HepG2 (cell line): ENCODE data around the gene SNAI3. TPM values are rescaled to one million over a fixed set of nuclear protein-coding genes. Genes with fewer than 3 reads are reported as not detected.

ENCODE experiments used
- BCL6 ChIP-seq: IDR thresholded peaks from 2 replicates; pipeline ENCODE4 v1.6.1; 2016; ENCODE audit warnings: missing genetic modification reagents, missing compliant biosample characterization
- BRCA1 ChIP-seq: sonication (generic); formaldehyde crosslinking; IDR thresholded peaks from 2 replicates; pipeline ENCODE4 v1.4.0; 2020; ENCODE audit warnings: missing genetic modification reagents
- ESRRA ChIP-seq: sonication (generic); formaldehyde crosslinking; IDR thresholded peaks from 2 replicates; pipeline ENCODE4 v1.5.1; 2020; ENCODE audit warnings: mild to moderate bottlenecking, low read depth, missing genetic modification reagents
- HNRNPK ChIP-seq: fragments of 200-400 bp; formaldehyde crosslinking; IDR thresholded peaks from 2 replicates; pipeline ENCODE4 v1.6.1; 2018; ENCODE audit warnings: low read length, low read depth, moderate library complexity, mild to moderate bottlenecking; ENCODE audit not compliant: poor library complexity, severe bottlenecking
- IKZF1 ChIP-seq: fragments of 450-650 bp; IDR thresholded peaks from 2 replicates; pipeline ENCODE4 v1.7.1; 2016
- KAT8 ChIP-seq: IDR thresholded peaks from 2 replicates; pipeline ENCODE4 v1.6.1; 2016; ENCODE audit warnings: missing genetic modification reagents, missing compliant biosample characterization
- KLF13 ChIP-seq: sonication (generic); formaldehyde crosslinking; IDR thresholded peaks from 2 replicates; pipeline ENCODE4 v1.4.0; 2020; ENCODE audit warnings: mild to moderate bottlenecking, missing genetic modification reagents
- MED8 ChIP-seq: sonication (generic); formaldehyde crosslinking; IDR thresholded peaks from 2 replicates; pipeline ENCODE4 v1.8.1; 2023; ENCODE audit warnings: mild to moderate bottlenecking, missing genetic modification reagents; ENCODE audit not compliant: insufficient replicate concordance
- NR2F6 ChIP-seq, 2 experiments: IDR thresholded peaks; 2 replicates each; pipeline ENCODE4 v1.6.1; 2016; ENCODE audit warnings: antibody characterized with exemption in 1 of 2, mild to moderate bottlenecking in 1 of 2
- RXRA ChIP-seq: sonication (generic); formaldehyde crosslinking; IDR thresholded peaks from 2 replicates; pipeline ENCODE4 v1.5.1; 2020; ENCODE audit warnings: missing genetic modification reagents
- SOX6 ChIP-seq, 2 experiments: fragments of 450-650 bp in 1 of 2; sonication (generic) in 1 of 2; formaldehyde crosslinking in 1 of 2; IDR thresholded peaks; 2 replicates each; pipeline versions ENCODE4 v1.4.0 to v1.6.1; 2017 to 2020; ENCODE audit warnings: antibody characterized with exemption in 1 of 2, mild to moderate bottlenecking in 1 of 2, missing genetic modification reagents in 1 of 2
- ZNF501 ChIP-seq: sonication (generic); formaldehyde crosslinking; IDR thresholded peaks from 2 replicates; pipeline ENCODE4 v1.5.1; 2020; ENCODE audit warnings: mild to moderate bottlenecking, moderate library complexity, missing genetic modification reagents
- ZNF556 ChIP-seq: sonication (generic); formaldehyde crosslinking; IDR thresholded peaks from 2 replicates; pipeline ENCODE4 v1.4.0; 2020; ENCODE audit warnings: mild to moderate bottlenecking, missing genetic modification reagents, borderline replicate concordance
- ZNF792 ChIP-seq: IDR thresholded peaks from 2 replicates; pipeline ENCODE4 v1.6.1; 2016
- ZNF83 ChIP-seq: sonication (generic); formaldehyde crosslinking; IDR thresholded peaks from 2 replicates; pipeline ENCODE4 v1.4.0; 2020; ENCODE audit warnings: missing genetic modification reagents, mild to moderate bottlenecking, borderline replicate concordance
- polyA plus RNA-seq, 8 experiments: library from polyadenylated mRNA; depleted of rRNA in 3 of 8; stranded (reverse) in 7 of 8; unstranded in 1 of 8; fragments of >200 nt; fragmentation: Illumina TruSeq in 4 of 8; extraction: Trizol in 4 of 8; gene quantifications; 2 replicates each; pipeline versions ENCODE4 v1.2.1 to v1.2.3, GENCODE V29; 2011 to 2016; ENCODE audit warnings: low read depth in 4 of 8, missing spikeins in 1 of 8, mixed read lengths in 1 of 8; ENCODE audit not compliant: insufficient read depth in 1 of 8
- total RNA-seq, 5 experiments: library from RNA; depleted of rRNA; stranded (reverse); fragments of >200 nt; fragmentation: Illumina TruSeq; extraction: Trizol; gene quantifications; 2 replicates each; pipeline ENCODE4 v1.2.3, GENCODE V29; 2016; ENCODE audit warnings: low read depth in 1 of 5
- TF ChIP-seq, protein P1 (sequence below): sonication (generic); formaldehyde crosslinking; IDR thresholded peaks from 2 replicates; pipeline ENCODE4 v1.4.0; 2020; ENCODE audit warnings: missing genetic modification reagents
- TF ChIP-seq, protein P2 (sequence below): sonication (generic); formaldehyde crosslinking; IDR thresholded peaks from 2 replicates; pipeline ENCODE4 v1.4.0; 2020; ENCODE audit warnings: missing genetic modification reagents, mild to moderate bottlenecking, borderline replicate concordance
- TF ChIP-seq, protein P3 (sequence below): sonication (generic); formaldehyde crosslinking; IDR thresholded peaks from 2 replicates; pipeline ENCODE4 v1.8.0; 2022; ENCODE audit warnings: missing genetic modification reagents, mild to moderate bottlenecking, inconsistent platforms, borderline replicate concordance
- TF ChIP-seq, protein P4 (sequence below): sonication (generic); formaldehyde crosslinking; IDR thresholded peaks from 2 replicates; pipeline ENCODE4 v1.4.0; 2020; ENCODE audit warnings: missing genetic modification reagents
- TF ChIP-seq, protein P5 (sequence below): sonication (generic); formaldehyde crosslinking; IDR thresholded peaks from 2 replicates; pipeline ENCODE4 v1.4.0; 2020; ENCODE audit warnings: missing genetic modification reagents

The SNAI3 gene
- total and polyA plus RNA-seq, 2 of the 13 experiments (the other 11 are each of a cell fraction or from before 2014, with no cell fraction given) = 0.09 to 0.18 TPM

DNA sequence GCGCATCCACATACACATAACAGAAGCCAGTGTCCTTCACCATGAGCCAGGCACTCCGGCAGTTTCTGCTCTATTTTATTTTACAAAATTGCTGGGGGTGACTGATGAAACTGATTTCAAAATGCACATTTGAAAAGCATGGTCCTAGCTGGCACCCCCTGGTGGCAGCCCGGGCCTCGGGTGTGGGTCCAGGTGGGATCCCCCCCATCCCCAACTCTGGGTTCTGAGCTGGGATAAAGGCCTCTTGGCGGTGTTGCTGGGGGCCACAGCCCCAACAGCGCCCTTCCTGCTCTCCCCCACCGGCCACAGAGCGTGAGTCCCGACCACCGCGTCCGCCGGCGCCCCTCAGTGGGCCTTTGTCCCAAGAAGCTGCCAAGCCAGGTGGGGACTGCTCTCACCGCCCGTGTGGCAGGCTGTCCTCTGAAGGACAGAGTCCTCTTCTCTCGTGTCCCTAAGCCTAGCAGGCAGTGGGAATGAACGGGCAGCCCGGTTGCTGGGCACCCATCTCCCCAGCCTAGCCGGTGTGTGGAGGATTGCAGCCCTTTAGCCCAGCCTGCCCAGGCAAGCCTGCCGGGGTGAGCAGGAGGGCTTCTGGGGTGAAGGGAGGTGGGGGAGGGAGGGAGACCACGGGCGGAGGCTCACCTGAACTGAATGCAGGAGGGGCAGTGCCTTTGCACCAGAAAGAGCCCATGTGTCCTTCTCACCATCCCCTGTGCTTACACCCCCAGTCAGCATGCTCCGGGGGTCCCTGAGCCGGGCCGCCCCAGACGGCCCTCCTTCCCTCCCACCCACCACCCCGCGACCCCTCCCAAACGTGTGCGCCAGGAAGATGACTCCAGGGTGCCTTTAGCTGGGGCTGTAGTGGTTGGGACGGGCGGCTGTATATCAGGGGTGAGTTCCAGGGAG is 898 bp downstream of the SNAI3 start (continued):
- TF ChIP-seq KAT8 (CRISPR knock-in tag) (no peak), SOX6 (IDR thresholded peaks at IDR 0.05) (no peak), SOX6 (CRISPR knock-in tag; IDR thresholded peaks at IDR 0.05) (0 out of 2 replicates have a peak, but pooled peaks have one; percentile 11), ZNF501 (CRISPR knock-in tag) (no peak), HNRNPK (peak; percentile 11), BRCA1 (CRISPR knock-in tag) (no peak), ZNF83 (CRISPR knock-in tag) (0 out of 2 replicates have a peak, but pooled peaks have one; percentile 53), IKZF1 (no peak), BCL6 (CRISPR knock-in tag) (0 out of 2 replicates have a peak, but pooled peaks have one; percentile 12), ZNF556 (CRISPR knock-in tag) (peak; percentile 38; the same call in 1 of the 2 replicates), NR2F6 (IDR thresholded peaks at IDR 0.05) (no peak), NR2F6 (CRISPR knock-in tag; IDR thresholded peaks at IDR 0.05) (no peak), RXRA (CRISPR knock-in tag) (0 out of 2 replicates have a peak, but pooled peaks have one; percentile 28), ZNF792 (CRISPR knock-in tag) (no peak), MED8 (peak; percentile 14), KLF13 (CRISPR knock-in tag) (no peak), ESRRA (CRISPR knock-in tag) (no peak)
- TF ChIP-seq, protein P1, sequence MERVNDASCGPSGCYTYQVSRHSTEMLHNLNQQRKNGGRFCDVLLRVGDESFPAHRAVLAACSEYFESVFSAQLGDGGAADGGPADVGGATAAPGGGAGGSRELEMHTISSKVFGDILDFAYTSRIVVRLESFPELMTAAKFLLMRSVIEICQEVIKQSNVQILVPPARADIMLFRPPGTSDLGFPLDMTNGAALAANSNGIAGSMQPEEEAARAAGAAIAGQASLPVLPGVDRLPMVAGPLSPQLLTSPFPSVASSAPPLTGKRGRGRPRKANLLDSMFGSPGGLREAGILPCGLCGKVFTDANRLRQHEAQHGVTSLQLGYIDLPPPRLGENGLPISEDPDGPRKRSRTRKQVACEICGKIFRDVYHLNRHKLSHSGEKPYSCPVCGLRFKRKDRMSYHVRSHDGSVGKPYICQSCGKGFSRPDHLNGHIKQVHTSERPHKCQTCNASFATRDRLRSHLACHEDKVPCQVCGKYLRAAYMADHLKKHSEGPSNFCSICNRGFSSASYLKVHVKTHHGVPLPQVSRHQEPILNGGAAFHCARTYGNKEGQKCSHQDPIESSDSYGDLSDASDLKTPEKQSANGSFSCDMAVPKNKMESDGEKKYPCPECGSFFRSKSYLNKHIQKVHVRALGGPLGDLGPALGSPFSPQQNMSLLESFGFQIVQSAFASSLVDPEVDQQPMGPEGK (CRISPR knock-in tag) = peak; percentile 66
- TF ChIP-seq, protein P2, sequence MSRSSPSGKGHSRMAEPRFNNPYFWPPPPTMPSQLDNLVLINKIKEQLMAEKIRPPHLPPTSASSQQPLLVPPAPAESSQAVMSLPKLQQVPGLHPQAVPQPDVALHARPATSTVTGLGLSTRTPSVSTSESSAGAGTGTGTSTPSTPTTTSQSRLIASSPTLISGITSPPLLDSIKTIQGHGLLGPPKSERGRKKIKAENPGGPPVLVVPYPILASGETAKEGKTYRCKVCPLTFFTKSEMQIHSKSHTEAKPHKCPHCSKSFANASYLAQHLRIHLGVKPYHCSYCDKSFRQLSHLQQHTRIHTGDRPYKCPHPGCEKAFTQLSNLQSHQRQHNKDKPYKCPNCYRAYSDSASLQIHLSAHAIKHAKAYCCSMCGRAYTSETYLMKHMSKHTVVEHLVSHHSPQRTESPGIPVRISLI (CRISPR knock-in tag) = no peak
- TF ChIP-seq, protein P3, sequence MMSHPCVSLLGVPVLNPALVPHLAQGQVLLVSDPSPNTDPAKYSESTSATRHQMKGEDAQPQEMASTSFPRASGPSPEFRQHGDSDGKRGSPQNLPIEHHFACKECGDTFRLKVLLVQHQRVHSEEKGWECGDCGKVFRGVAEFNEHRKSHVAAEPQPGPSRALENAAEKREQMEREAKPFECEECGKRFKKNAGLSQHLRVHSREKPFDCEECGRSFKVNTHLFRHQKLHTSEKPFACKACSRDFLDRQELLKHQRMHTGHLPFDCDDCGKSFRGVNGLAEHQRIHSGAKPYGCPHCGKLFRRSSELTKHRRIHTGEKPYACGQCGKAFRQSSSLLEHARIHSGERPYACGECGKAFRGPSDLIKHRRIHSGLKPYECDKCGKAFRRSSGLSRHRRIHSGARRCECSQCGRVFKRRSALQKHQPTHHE (CRISPR knock-in tag) = no peak
- TF ChIP-seq, protein P4, sequence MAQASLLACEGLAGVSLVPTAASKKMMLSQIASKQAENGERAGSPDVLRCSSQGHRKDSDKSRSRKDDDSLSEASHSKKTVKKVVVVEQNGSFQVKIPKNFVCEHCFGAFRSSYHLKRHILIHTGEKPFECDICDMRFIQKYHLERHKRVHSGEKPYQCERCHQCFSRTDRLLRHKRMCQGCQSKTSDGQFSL (CRISPR knock-in tag) = peak; percentile 81
- TF ChIP-seq, protein P5, sequence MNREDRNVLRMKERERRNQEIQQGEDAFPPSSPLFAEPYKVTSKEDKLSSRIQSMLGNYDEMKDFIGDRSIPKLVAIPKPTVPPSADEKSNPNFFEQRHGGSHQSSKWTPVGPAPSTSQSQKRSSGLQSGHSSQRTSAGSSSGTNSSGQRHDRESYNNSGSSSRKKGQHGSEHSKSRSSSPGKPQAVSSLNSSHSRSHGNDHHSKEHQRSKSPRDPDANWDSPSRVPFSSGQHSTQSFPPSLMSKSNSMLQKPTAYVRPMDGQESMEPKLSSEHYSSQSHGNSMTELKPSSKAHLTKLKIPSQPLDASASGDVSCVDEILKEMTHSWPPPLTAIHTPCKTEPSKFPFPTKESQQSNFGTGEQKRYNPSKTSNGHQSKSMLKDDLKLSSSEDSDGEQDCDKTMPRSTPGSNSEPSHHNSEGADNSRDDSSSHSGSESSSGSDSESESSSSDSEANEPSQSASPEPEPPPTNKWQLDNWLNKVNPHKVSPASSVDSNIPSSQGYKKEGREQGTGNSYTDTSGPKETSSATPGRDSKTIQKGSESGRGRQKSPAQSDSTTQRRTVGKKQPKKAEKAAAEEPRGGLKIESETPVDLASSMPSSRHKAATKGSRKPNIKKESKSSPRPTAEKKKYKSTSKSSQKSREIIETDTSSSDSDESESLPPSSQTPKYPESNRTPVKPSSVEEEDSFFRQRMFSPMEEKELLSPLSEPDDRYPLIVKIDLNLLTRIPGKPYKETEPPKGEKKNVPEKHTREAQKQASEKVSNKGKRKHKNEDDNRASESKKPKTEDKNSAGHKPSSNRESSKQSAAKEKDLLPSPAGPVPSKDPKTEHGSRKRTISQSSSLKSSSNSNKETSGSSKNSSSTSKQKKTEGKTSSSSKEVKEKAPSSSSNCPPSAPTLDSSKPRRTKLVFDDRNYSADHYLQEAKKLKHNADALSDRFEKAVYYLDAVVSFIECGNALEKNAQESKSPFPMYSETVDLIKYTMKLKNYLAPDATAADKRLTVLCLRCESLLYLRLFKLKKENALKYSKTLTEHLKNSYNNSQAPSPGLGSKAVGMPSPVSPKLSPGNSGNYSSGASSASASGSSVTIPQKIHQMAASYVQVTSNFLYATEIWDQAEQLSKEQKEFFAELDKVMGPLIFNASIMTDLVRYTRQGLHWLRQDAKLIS (CRISPR knock-in tag) = no peak
